Activated T-cell treated with anti-CD3 and anti-CD28 coated beads for 1 hour (primary cell): ENCODE results near the gene VSIG2.
A peak's percentile ranks its signal among the peaks of the same experiment; 100 is the strongest.

Experiments
- DNase-seq: peaks from one replicate; pipeline ENCODE4 v3.0.0-alpha.2; 2020; ENCODE audit warnings: low read depth

Gene VSIG2

DNA sequence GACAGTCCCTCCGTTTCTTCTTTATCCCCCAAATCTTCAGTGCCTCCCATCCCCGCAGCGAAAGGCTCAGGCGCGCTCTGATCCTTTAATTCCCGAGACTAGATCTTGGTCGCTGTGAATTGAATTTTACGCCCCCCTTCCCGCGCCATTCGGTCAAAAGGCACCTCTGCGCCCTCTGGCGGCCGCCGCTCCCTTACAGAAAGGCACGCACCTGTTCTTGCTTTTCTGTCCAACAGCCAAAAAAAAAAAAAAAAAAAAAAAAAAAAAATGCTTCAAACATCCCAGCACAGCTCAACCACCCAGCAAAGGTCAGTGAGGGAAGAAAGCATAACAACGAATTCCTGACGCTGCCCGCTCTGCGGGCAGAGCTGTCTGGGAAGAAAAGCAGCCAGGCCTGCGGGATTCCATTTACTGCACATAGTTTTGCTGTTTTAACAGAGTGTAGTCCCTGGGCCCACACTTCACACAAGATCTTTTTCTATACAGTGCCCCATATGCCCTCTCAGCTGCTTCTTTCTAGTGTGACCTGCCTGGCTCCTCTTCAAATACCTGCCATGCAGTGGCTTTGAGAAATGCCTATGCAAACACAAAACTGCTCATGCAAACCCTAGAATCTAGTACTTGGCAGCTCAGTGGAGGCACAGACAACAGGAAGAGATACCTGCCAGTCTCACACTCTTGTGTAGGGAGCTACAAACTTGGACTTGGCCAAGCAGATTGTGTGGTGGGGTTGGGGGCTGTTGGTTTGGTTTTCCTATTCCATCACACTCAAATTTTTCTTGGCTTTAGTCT, 11.3 kb upstream of the VSIG2 start:
- DNase-seq, result peak; percentile 90

DNA sequence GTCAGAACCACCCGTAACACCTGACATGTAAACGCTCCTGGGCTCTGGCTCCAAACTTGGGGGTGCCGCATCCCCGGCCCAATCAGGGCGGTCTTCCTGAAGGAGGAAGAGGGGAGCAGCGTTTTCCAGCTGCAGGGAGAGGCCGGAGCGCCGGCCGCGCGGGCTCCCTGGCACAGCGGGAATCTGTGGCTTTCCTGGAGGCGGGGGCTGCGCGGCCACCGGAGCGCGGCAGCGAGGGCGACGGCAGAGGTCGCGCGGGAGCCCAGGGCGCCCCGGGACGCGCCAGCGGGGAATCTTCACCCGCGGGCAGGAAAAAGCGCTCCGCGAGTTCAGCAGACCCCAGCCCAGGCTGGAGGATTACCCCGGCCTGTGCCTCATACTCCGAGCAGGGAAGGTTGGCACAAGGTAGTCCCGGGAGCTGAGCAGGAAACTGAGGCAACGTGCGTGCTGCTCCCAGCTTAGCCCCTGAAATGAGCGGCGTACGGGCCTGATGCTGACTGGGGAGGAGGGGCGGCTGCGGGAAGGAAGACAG, 10.6 kb upstream of the VSIG2 start:
- no peak for DNase-seq

DNA sequence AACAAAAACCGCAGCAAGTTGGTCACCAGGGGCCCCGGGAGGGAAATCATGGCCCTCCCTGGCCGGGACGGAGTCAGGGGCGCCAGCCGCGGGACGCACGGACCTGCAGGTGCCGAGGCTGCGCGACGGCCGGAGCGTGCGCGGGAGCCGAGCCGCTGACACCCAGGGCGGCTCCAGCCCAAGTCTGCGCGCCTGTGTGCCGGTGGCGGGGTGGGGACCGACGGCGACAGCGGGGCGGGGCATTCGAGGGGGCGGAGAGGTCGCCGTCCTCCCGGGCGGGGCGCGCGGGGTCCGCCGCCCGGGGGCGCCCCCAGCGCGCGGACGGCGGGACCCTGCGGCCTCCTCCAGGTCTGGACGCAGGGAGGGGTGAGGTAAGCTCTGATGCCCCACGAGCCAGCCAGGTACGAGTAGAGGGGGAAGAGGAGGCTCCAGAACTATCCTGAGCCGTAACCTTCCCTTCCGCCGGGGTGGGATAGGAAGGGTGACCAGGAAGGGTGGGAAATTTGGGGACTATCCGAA, 10.1 kb upstream of the VSIG2 start, which contains the start of gene ESAM:
ESAM (minus strand) TSS at position 186 of the 519 bp plus-strand sequence; CDS start at position 50, 136 bp downstream.
- DNase-seq, result peak; percentile 57

DNA sequence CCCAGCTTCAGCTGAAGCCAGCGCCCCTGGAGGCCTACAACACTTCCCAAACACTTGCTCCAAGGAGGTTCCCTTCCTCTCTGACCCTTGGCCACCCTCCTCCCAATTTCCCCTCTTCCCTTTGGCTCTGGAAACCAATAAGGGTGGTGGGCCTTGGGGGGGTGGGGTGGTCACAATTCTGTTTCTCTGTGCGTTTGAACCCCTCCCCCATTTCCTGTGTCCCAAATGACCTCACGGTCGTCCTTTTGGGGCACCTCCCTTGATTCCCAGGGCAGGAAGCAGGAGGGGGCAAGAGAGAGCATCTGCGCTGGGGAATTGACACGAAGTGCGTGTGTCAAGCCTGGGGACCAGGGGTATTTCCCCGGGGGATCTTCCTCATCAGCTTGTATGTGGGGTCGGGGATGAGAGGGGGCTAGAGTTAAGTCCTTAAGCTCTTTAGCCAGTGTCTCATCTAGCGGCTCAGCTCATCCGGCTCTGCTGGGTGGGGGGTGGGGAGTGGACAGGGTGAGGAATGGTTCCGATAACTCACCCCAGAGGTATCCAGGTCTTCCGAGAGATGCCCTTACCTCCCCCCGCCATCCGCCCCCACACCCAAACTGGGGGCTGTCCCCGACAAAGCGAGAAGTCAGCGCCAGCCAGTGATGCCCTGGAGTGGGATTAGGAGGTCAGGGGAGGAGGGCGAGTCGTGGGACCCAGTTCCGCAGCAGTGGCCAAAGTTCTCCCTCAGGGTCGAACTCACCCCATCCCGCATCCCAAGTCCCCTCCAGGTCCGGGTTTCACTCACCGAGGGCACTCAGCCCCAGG, 9.4 kb upstream of the VSIG2 start:
- DNase-seq, result no peak

DNA sequence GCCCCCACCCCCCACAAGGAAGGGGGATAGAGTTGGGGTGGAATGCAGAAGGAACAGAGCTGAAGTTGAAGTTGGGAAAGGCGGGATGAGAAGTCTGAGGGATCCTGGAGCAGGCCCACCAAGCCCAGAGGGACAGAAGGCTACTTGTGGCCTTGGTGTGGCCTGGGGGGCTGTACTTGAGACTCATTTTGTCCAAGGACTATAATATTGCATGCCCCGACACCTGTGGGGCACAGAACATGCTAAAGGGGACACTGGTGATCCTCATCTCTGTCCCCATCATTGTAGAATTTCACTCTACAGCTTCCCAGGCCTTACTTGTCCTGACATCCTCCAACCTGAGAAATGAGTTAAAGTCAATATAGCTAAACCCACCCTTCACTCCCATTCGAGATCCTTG, 8.8 kb upstream of the VSIG2 start:
- DNase-seq, result no peak

DNA sequence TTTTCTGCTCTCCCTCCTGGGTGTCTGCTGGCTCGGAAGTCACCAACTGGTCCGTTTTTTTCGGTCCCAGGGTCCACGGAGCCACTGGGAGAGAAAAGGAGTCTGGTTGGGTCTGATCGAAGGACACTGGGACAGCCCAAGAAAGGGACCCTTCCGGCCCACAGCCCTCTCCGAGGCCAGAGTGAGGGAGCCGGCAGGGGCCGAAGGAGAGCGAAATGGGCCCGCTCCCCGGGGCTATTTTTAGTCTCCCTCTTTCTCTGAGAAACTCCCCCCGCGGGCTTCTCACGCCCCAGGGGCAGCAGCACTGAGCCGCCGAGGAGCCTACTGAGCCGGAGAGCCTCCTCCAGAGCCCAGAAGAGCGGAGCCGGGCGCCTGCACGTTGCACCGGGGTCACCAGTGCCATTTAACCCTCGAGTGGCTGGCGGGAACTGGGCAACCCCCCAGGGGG, 8.2 kb upstream of the VSIG2 start:
- no peak for DNase-seq

DNA sequence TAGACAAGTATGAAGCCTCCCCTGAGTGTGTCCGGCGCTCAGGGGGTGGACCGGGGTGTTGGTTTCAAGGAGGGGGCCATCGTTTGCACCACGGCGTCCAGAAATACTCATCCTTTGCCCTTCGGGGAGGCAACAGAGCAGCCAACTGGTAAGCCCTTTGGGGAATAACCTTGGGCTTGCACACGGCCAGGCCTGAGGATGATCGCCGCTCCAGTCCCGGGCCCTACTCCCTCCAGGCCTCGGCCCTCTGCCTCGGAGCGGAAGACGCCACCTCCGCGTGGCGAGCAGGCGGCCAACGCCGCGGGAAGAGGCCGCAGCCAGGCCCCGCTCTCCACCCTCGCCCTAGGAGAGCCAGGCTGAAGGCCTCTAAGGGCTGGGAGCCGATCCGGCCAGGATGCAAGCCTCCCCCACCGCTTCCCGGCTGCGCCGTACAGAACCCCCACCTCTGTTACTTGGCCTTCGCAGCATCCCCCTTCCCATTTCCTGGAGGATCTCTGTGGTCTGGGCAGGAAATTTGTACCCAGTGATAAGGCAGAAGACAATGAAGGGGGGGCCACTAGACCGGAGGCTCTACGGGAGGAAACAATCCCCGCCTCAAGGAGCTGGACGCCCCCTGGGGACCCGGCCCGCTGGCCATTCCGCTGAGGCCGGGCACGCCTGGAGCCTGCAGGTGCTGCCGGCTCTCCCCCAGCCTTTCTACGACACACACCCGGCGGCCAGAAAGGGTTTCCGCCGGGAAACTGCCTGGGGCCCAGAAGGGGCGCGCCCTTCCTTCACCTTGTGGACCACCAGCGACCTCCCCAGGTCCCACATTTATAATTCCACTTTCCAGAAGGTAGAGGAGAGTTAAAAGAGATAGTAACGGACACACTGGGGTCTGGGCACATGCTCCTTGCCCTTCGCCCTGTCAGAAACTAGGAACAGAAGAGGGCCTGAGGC, 7.5 kb upstream of the VSIG2 start:
- DNase-seq, result no peak

DNA sequence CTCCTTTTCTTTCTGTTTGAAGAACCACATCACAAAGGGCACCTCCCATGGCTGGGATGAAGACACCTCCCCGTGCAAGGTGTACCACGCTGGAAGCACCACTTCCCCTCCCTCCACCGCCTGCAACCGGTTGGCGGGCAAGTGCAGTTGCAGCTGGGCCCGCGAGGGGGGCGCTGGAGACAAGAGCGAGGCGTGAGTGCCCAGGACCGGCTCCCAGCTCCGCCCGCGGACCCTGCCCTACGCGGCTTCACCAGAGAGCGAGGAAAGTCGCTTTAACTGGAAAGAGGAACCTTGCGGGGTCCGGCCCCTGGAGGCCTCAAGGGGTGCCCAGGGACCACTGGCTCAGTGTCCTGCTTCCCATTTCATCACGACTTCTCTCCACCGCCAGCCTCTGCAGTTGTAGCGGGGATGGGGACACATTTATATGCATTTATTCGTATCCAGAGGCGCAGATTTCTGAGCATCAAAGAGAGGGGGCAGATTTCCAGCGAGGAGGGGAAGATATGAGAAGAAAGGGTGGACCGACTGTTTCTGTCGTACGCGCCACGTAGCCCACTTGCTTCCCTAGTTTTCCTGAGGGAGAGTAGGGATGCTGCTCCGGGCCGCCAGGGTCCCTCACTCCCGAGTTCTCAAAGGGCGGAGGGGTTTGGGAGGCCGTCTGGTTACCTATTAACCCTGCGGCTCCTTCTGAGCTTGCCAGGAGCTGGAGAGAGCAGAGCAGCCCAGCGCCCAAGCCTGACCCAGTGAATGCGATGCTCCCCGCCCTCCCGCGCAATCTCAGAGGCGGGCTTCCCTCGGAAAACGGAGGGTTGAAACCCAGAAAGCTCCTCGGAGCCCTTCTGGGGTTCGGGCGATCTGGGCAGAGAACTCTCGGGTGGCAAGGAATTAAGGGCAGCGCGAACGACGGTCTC, 6.6 kb upstream of the VSIG2 start:
- DNase-seq, result peak; percentile 62

DNA sequence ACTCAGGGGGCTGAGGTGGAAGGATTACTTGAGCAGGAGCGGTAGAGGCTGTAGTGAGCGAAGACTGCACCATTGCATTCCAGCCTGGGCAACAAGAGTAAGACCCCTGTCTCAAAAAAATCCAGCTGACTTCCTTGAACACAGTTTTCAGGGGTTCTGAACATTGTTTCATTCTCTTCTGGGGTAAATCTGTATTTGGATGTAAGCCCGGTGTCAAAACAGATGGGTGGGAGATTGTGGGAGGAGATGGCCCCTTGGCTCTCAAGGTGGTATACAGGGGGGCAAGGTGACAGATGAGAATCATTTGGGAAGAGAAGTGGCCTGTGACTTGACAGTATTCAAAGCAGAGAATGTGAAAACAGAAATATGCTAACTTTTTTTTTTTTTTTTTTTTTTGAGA, 5.3 kb upstream of the VSIG2 start:
- DNase-seq, result no peak

DNA sequence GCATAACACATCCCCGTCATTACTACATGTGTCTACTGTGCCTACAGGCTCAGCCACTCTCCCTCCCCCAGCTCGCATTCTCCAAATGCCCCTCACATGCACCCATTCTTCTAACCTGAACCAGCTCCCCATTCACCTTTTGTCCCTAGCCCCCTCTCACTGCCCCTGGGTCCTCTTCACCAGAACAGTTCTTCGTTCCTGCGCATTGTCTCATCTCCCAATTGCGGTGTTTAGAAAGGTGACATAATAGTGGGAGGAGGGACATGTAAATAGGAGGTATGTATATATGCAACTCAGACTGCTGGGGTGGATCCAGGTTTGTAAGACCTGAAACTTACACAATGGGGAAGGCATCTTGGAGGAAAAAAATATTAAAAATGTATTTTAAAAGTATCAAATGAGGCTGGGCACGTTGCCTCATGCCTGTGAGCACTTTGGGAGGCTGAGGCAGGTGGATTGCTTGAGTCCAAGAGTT, 4.7 kb upstream of the VSIG2 start:
- DNase-seq, result no peak

DNA sequence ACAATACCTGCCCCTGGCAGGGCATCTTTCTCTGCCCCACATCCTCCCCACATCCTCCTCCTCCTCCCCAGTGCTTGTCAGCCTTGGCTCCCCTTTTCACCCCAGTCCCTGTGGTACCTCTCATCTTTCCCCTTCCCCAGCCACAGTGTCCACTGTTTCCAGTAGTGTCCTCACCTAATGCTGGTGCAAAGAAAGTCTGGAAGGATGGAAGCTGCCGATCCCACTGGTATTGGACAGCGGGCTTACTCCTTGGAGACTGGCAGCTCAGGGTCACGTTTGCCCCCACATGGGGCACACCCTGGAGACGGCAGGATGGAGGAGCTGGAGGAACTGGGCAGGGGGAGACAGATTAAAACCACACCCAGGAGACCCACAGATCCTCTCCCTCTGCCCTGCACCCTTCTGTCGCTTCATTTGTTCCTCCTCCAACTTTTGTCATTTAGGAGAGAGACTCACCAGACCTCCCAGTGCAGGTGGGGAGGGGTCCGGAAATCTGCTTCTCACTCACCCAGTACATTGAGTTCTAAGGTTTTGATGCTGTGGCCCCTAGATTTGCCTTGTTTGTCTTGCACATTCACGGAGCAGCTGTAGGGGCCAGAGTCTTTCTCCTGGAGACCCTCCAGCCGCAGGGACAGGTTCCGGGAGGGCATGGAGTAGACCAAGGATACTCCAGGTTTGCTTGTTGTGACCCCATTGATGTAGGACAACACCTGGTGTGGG, 4.1 kb upstream of the VSIG2 start:
- no peak for DNase-seq

DNA sequence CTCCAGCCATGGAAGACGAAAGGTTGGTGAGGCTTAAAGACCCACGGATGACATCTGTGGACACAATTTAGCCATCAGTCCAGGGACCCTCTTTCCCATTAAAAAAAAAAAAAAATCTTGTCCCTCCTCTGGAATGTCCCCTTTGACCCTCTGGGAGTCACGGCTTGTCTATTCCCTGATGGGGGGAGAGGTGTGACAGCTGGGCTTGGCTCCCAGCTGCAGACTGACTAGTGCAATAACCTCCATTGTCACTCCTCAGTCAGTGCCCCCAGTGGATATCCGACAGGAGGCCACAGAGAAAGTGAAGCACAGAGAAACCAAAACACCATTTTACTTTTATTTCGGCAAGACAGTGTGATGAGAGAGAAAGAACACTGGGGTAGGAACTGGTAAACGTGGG, 2.7 kb upstream of the VSIG2 start:
- DNase-seq, result no peak

DNA sequence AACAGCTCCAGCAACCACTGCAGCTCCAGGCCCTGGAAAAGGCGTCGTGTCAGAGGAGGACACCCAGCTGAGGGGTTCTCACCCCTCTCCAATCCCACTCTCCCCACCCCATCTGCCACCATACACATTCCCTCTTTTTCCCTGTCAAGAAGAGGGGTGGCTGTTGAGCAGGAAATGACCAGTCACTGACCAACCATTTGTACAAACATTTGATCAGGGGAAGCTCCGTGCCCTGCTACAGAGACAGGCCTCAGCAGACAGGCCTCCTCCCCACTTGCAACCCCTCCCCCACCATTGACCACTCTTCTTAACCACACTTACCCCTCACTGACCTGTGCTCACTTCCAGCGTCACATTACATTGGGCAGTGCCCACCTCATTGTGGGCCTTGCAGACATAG, 2.3 kb upstream of the VSIG2 start:
- DNase-seq, result no peak

DNA sequence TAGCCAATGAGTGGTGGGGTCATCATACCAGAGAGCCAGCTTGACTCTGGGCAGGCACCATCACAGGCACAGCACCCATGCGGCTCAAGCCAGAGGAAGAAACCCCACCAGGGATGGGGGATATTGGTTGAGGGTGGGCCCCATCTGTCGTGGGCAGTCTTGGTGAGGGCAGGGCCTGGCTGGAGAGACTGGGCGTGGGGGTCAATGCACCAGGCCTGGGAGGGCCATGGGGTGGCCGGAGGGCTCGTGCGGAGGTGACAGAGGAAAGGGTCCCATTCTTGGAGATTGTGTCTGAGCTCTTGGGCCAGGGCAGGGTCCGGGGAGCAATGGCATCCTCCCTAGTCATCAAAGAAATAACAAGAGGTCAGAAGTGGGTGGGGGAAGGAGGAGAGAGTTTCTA, 1.6 kb upstream of the VSIG2 start:
- DNase-seq, result no peak

DNA sequence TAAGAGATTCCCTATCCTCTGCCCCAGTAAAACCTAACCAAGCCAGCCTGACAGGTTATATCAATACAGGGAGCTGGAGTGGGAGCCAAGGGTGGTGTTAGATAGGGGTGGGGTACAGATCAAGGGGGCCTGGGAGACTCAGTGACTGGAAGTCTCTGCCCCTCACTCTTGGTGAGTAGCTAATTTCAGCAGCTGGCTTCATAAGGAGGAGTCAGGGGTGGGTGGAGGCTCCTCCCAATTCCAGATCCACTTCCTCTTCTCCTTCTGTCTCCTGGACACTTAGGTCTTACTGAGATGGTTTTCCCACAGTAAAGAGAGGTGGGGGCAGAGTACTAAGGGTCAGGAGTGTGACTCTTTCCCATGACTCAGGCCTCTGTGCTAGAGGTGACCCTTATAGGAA, 1.1 kb upstream of the VSIG2 start:
- DNase-seq, result no peak

DNA sequence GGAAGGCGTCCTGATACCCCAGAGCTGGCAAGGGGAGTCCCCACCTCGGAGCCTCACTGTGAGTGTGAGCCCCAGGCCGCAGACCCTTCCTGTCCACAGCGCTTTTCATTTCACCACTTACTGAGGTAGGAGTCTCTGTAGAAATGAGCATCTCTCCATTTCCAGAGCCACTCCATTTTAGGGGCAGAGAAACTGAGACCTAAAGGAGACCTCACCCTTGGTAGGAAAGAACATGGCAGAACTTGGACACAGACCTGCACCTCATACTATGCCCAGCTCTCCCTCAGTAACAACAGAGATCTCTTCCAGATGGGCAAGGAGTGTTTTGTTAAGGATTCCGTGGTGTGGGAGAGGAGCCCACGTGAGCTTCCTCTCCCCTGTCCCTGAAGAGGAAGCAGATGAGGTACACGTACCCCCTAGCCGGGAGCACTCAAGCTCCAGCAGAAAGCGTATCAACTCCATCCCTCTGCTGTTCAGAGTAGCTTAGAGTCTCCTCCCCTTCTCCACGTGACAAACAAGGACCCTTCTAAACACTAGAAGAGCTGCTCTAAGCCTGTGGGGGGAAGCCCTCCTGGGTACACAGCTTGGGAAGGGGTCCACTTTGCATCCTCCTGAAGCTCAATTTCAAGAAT, 532 bp upstream of the VSIG2 start:
- DNase-seq, result no peak

DNA sequence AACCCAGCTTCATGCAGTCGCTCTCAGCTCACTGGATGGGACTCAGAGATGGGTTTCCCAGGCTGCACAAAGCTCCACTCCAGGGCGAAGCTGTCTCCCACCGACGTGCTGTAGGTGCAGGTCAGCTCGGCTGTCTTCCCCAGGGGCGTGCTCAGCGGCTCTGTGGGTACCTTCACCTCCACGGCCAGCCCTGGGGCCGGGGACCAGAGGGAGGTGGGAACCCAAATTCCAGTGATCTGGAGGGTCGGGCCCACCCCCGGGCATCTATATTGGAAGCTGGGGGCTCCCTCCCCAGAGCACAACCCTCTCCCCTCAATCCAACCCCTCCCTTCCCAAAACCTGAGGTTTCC, 689 bp downstream of the VSIG2 start:
- DNase-seq, result no peak

DNA sequence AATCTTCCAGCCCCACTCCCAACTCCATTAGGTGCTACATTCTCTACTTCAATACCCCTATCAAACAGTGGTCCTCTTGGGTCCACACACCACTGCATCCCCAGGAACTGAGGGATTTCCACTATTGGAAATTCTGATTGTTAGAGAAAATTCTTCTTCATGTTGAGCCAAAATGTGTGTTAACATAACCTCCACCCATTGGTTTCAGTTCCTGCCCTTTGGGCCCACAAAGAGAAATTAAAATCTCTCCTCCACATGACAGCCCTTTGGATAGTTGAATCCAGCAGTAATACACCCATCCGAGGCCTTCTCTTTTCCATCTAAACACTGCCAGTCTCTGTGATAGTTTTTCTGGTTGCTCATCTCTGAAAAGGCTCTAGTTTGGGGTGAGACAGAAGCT, 2.1 kb downstream of the VSIG2 start:
- no peak for DNase-seq
